ENCODE results near the gene XRCC1. TPM values are rescaled to one million over a fixed set of nuclear protein-coding genes. Genes with fewer than 3 reads are reported as not detected.

XRCC1 gene, protein sequence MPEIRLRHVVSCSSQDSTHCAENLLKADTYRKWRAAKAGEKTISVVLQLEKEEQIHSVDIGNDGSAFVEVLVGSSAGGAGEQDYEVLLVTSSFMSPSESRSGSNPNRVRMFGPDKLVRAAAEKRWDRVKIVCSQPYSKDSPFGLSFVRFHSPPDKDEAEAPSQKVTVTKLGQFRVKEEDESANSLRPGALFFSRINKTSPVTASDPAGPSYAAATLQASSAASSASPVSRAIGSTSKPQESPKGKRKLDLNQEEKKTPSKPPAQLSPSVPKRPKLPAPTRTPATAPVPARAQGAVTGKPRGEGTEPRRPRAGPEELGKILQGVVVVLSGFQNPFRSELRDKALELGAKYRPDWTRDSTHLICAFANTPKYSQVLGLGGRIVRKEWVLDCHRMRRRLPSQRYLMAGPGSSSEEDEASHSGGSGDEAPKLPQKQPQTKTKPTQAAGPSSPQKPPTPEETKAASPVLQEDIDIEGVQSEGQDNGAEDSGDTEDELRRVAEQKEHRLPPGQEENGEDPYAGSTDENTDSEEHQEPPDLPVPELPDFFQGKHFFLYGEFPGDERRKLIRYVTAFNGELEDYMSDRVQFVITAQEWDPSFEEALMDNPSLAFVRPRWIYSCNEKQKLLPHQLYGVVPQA
- 10 to 100 TPM; 21.0 to 30.6 (median 29.0) TPM for total RNA-seq

DNA sequence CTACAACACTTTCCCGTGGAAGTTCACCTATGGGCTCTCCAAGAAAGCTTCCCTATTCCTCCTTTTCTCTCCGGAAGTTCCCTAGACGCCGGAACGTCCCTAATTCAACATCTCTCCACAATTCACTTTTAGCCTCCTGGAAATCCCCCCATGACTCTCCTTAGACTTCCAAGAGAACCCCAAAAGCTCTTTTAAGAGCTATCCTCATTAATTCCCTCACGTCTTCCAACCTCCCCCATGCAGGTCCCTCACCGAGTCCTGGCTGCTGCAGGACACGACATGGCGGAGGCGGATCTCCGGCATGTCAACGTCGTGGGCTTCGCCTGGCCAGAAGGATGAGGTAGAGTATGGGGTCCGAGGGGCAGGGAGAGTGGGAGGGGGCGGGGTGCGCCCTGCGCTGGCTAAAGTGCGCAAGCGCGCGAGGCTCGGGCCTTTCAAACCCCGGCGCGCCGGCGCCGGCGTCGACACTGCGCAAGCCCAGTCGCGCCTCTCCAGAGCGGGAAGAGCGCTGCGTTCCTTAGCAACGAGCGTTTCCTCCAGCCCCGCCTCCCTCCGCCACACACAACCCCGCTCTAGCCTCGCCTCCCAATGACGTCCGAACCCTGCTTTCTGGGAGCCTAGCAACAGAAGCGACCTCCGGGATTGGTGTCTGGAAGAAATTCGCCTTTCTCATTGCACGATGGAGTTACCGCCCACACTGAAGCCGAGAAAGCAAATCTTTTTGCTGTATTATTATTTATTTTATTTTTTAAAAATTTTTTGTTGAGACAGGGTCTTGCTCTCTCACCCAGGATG lies at the start of gene XRCC1, which contains the start of gene PINLYP:
XRCC1 (minus strand) TSS at position 372 of the 795 bp plus-strand sequence; CDS start at position 303, 69 bp downstream.
PINLYP (plus strand) TSS at position 646 of the 795 bp plus-strand sequence. CDS start 1,391 bp downstream, outside the sequence.
- peaks cover 0 to 7% of the 10 kb centered on the region in 2 donors for H3K4me1 ChIP-seq
- H3K4me3 ChIP-seq = peak within 1 kb of the TSS; percentile 69 to 87 (median 69)
- TF ChIP-seq, protein P1, sequence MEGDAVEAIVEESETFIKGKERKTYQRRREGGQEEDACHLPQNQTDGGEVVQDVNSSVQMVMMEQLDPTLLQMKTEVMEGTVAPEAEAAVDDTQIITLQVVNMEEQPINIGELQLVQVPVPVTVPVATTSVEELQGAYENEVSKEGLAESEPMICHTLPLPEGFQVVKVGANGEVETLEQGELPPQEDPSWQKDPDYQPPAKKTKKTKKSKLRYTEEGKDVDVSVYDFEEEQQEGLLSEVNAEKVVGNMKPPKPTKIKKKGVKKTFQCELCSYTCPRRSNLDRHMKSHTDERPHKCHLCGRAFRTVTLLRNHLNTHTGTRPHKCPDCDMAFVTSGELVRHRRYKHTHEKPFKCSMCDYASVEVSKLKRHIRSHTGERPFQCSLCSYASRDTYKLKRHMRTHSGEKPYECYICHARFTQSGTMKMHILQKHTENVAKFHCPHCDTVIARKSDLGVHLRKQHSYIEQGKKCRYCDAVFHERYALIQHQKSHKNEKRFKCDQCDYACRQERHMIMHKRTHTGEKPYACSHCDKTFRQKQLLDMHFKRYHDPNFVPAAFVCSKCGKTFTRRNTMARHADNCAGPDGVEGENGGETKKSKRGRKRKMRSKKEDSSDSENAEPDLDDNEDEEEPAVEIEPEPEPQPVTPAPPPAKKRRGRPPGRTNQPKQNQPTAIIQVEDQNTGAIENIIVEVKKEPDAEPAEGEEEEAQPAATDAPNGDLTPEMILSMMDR (IDR thresholded peaks at IDR 0.05) = no peak
- peak; percentile 40 for TF ChIP-seq POLR2A (IDR thresholded peaks at IDR 0.05)
- TF ChIP-seq POLR2AphosphoS5 (IDR thresholded peaks at IDR 0.05) = peak; percentile 60 to 79 (median 76)
- intact Hi-C loops (cut with DNase I; ENCODE audit: low total_unique reads) = no loop called here
- no peaks in the 10 kb centered on the region for H3K27me3 ChIP-seq
- no peaks in the 10 kb centered on the region for H3K36me3 ChIP-seq
- peak within 1 kb of the TSS; percentile 73 to 91 for H3K27ac ChIP-seq
- DNase-seq (ENCODE audit: low spot score in 2 of 2) = peak; percentile 97 to 98
- no peaks in the 10 kb centered on the region for H3K9me3 ChIP-seq

DNA sequence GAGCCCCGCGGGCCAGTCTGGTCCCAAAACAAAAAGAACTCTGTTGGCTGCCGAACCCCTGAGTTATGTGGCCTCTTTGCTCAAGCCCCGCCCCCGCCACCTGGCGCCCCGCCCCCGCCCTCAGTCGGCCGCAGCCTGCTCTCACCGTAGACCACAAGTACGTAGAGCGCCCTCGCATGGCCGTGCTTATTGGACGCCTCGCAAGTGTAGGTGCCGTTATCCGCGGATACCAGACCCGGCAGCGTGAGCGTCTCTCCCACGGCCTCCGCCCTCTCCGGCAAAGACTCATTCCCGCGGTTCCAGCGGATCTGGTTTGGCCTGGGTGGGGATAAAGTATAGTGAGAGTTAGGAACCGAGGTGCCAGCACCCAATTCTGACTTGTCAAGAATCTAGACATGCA lies 49.6 kb upstream of the XRCC1 start:
- no peaks in the 10 kb centered on the region for H3K9me3 ChIP-seq
- H3K36me3 ChIP-seq = no peaks in the 10 kb centered on the region
- no peak overlapping the region for H3K27ac ChIP-seq
- H3K4me1 ChIP-seq = no peaks in the 10 kb centered on the region
- H3K27me3 ChIP-seq = no peaks in the 10 kb centered on the region
- intact Hi-C loops (cut with DNase I; ENCODE audit: low total_unique reads) = no loop called here
- TF ChIP-seq POLR2AphosphoS5 (IDR thresholded peaks at IDR 0.05) (no peak), POLR2A (IDR thresholded peaks at IDR 0.05) (no peak)
- TF ChIP-seq, protein P1 (IDR thresholded peaks at IDR 0.05) = no peak
- no peak overlapping the region for H3K4me3 ChIP-seq
- peak in 1 of 2 donors; percentile 58 for DNase-seq (ENCODE audit: low spot score in 2 of 2)

DNA sequence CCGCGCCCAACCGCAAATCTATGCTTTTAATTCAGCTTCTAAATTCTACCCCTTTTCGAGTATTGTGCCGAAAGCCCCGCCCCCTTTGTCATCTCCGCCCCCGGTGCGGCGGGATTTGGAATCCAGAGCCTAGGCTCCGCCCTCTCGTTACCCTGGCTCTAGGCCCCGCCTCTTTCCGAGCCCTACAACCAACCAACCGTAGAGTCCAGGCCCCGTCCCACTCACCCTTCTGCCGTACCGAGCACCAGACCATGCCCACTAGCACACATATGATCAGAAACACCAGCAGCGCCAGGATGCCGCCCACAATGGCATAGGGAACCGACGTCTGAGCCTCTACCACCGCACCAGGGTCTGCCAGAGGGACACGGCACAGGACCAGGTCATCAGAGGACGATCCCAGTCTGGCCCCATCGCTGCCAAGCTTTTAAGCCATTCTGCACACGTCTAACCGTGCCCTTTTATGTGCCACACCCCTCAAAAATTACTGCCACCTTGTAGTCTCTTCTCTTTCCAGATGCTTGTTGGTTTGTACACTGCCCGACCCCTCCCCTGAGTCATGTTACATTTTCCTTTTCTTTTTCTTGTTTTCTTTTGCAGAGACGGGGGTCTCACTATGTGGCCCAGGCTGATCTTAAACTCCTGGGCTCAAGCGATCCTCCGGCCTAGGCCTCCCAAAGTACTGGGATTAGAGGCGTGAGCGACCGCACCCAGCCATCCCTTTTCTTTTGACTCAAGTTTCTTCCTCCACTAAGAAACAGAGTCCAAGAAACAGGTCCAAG lies 48.8 kb upstream of the XRCC1 start:
- TF ChIP-seq, protein P1 (IDR thresholded peaks at IDR 0.05) = no peak
- TF ChIP-seq POLR2AphosphoS5 (IDR thresholded peaks at IDR 0.05) (no peak), POLR2A (IDR thresholded peaks at IDR 0.05) (no peak)
- intact Hi-C loops (cut with DNase I; ENCODE audit: low total_unique reads) = no loop called here
- Histone ChIP-seq H3K9me3 (no peaks in the 10 kb centered on the region), H3K27me3 (no peaks in the 10 kb centered on the region), H3K4me3 (no peak overlapping the region), H3K36me3 (no peaks in the 10 kb centered on the region), H3K4me1 (no peaks in the 10 kb centered on the region), H3K27ac (no peak overlapping the region)
- DNase-seq (ENCODE audit: low spot score in 2 of 2) = no peak

DNA sequence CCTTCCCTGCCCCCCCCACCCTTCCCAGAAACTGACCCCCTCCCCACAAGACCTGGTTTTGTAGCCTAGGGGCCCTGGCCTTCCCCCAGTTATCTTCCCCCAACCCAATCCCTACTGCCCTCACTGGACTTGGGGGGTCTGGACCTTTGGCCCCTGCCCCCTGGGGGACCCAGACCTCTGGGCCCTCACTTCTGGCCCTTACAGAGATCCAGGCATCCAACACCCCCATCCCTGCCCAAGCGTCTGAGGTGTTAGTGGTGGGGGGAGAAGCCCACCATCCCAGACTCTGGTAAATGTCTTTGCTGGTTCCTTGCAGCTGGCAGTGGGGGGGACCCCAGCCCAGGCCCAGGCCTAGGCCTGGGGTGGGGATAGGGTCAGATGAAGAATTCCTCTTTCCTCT lies 47.6 kb upstream of the XRCC1 start:
- no peak overlapping the region for H3K4me3 ChIP-seq
- no peak for DNase-seq (ENCODE audit: low spot score in 2 of 2)
- H3K27me3 ChIP-seq = no peaks in the 10 kb centered on the region
- H3K36me3 ChIP-seq = no peaks in the 10 kb centered on the region
- no peak for TF ChIP-seq POLR2A (IDR thresholded peaks at IDR 0.05)
- TF ChIP-seq POLR2AphosphoS5 (IDR thresholded peaks at IDR 0.05) = no peak
- intact Hi-C loops (cut with DNase I; ENCODE audit: low total_unique reads) = no loop called here
- no peak overlapping the region for H3K27ac ChIP-seq
- no peaks in the 10 kb centered on the region for H3K9me3 ChIP-seq
- no peaks in the 10 kb centered on the region for H3K4me1 ChIP-seq

DNA sequence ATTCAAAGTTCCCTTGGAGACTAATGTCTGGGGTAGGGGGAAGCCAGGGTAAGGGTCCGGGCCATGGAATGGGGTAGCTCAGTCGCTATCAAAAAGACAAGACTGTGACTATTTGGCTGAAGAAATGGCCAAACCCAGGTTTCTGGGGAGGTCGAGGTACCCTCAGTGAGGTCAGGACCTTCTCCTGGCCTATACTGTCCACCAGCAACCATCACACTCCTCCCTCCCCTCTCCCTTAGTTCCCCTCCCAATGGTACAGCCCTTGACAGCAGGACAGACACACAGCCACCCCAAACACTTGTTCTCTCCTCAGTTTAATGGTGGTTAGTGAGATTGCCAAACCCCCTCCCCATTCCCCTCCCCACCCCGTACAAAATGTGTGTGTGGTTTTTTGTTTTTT lies 46.7 kb upstream of the XRCC1 start:
- Histone ChIP-seq H3K27ac (no peak overlapping the region), H3K4me1 (no peaks in the 10 kb centered on the region), H3K36me3 (no peaks in the 10 kb centered on the region), H3K4me3 (no peak overlapping the region), H3K27me3 (no peaks in the 10 kb centered on the region), H3K9me3 (no peaks in the 10 kb centered on the region)
- no peak for DNase-seq (ENCODE audit: low spot score in 2 of 2)
- TF ChIP-seq, protein P1 (IDR thresholded peaks at IDR 0.05) = no peak
- TF ChIP-seq POLR2A (IDR thresholded peaks at IDR 0.05) (no peak), POLR2AphosphoS5 (IDR thresholded peaks at IDR 0.05) (no peak)
- intact Hi-C loops (cut with DNase I; ENCODE audit: low total_unique reads) = no loop called here

All from breast epithelium (tissue), 4 donors.